Naive thymus-derived CD4-positive, alpha-beta T cell (primary cell): ENCODE measurements around the gene TIRAP. TPM values are rescaled to one million over a fixed set of nuclear protein-coding genes. Genes with fewer than 3 reads are reported as not detected.

Source experiments
- ATAC-seq: fragments of 150-1000 bp; cut with Tn5 transposase; 2 replicates; pipeline ENCODE4 v1.10.0; 2021; ENCODE audit warnings: mild to moderate bottlenecking, moderate library complexity
- CTCF ChIA-PET: fragments of 350-600 bp; sonication (Branson Sonifier 250); formaldehyde crosslinking; loops from one replicate; lab custom pipeline; 2021; ENCODE audit warnings: antibody characterized with exemption; lab: Charles Lee
- POLR2A ChIA-PET: fragments of 350-600 bp; sonication (Branson Sonifier 250); formaldehyde crosslinking; loops from one replicate; lab custom pipeline; 2021; ENCODE audit warnings: antibody characterized with exemption, inconsistent platforms; lab: Charles Lee
- DNase-seq, 9 donors: peaks; one replicate each; pipeline versions ENCODE4 v3.0.0 to v3.0.0-alpha.2; 2020 to 2022; ENCODE audit warnings: mixed read lengths in 1 of 9
- H3K27ac ChIP-seq: one replicate; pipeline ENCODE4 v1.7.0; 2013; ENCODE audit warnings: mild to moderate bottlenecking, low read depth, low read length, moderate library complexity
- H3K27me3 ChIP-seq, 2 donors: one replicate each; pipeline ENCODE4 v1.7.0; 2013; ENCODE audit warnings: low read length in 2 of 2, mild to moderate bottlenecking in 2 of 2, moderate library complexity in 2 of 2; ENCODE audit not compliant: control insufficient read depth in 2 of 2, insufficient read depth in 2 of 2
- H3K36me3 ChIP-seq, 3 experiments: 1 replicate in 2 of 3; 2 replicates in 1 of 3; pipeline ENCODE4 v1.7.0; 2013; ENCODE audit warnings: low read length in 3 of 3, mild to moderate bottlenecking in 3 of 3, moderate library complexity in 1 of 3; ENCODE audit not compliant: insufficient read depth in 3 of 3, control insufficient read depth in 2 of 3
- H3K4me1 ChIP-seq, 2 donors: one replicate each; pipeline ENCODE4 v1.7.0; 2013; ENCODE audit warnings: low read length in 2 of 2, mild to moderate bottlenecking in 2 of 2, moderate library complexity in 1 of 2; ENCODE audit not compliant: control insufficient read depth in 2 of 2, insufficient read depth in 2 of 2
- H3K4me3 ChIP-seq: 2 replicates; pipeline ENCODE4 v1.7.0; 2013; ENCODE audit warnings: mild to moderate bottlenecking, low read length
- H3K9me3 ChIP-seq, 3 experiments: 1 replicate in 2 of 3; 2 replicates in 1 of 3; pipeline ENCODE4 v1.7.0; 2013; ENCODE audit warnings: low read length in 3 of 3; ENCODE audit not compliant: control insufficient read depth in 2 of 3
- H3K27ac Mint-ChIP-seq, 9 donors: one replicate each; pipeline ENCODE4 v1.8.0; 2020 to 2022; ENCODE audit warnings: mixed read lengths in 9 of 9, mild to moderate bottlenecking in 8 of 9, moderate library complexity in 5 of 9, inconsistent platforms in 2 of 9
- H3K27me3 Mint-ChIP-seq, 5 donors: one replicate each; pipeline ENCODE4 v1.8.0; 2021 to 2022; ENCODE audit warnings: mixed read lengths in 5 of 5, mild to moderate bottlenecking in 1 of 5
- H3K36me3 Mint-ChIP-seq, 5 donors: one replicate each; pipeline ENCODE4 v1.8.0; 2020 to 2022; ENCODE audit warnings: mixed read lengths in 5 of 5, mild to moderate bottlenecking in 3 of 5, inconsistent platforms in 1 of 5
- H3K4me1 Mint-ChIP-seq, 7 donors: one replicate each; pipeline ENCODE4 v1.8.0; 2020 to 2022; ENCODE audit warnings: mixed read lengths in 7 of 7, mild to moderate bottlenecking in 3 of 7, inconsistent platforms in 1 of 7
- H3K4me3 Mint-ChIP-seq, 10 donors: one replicate each; pipeline ENCODE4 v1.8.0; 2020 to 2022; ENCODE audit warnings: mild to moderate bottlenecking in 10 of 10, mixed read lengths in 10 of 10, moderate library complexity in 6 of 10, inconsistent platforms in 2 of 10
- H3K9me3 Mint-ChIP-seq, 11 donors: one replicate each; pipeline ENCODE4 v1.8.0; 2020 to 2022; ENCODE audit warnings: mixed read lengths in 11 of 11, mild to moderate bottlenecking in 4 of 11, inconsistent platforms in 1 of 11, moderate library complexity in 1 of 11
- intact Hi-C, 2 donors: fragments of 100-400 bp; cut with micrococcal nuclease; formaldehyde crosslinking; loops; one replicate each; pipeline ENCODE4 v1.15.1; 2023
- polyA plus RNA-seq, 2 donors: library from polyadenylated mRNA; unstranded; fragments of 300-500 nt; fragmentation: Illumina TruSeq; gene quantifications; one replicate each; pipeline ENCODE4 v1.2.3, GENCODE V29; 2021
- total RNA-seq, 6 experiments: library from RNA in 5 of 6; stranded (reverse) in 5 of 6; gene quantifications; 1 replicate in 5 of 6; 2 replicates in 1 of 6; pipeline ENCODE4 v1.2.3 and lab custom pipeline; 2021 to 2026

Gene TIRAP
- total and polyA plus RNA-seq, 7 experiments from 2014 or later: 9.6 to 21.5 (median 16.3) TPM

DNA sequence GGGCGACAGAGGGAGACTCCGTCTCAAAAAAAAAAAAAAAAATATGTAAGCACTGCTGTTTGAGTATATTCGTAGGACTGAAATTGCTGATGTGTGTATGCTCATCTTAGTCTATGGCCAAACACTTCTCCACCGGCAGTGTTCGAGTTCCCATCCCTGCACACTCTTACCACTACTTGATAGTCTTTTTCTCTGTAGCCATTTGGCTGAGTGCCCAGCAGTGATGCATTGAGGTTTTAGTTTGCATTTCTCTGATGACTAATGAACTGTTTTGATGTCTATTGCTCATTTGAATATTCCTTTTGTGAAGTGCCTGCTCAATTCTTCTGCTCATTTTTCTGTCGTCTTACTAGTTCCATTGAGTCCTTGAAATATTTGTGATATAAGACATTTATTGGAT is 1.9 kb downstream of the TIRAP start:
- Mint-ChIP-seq H3K4me3 (peak overlapping the region; percentile 73 to 100 (median 95)), H3K4me1 (peaks cover 28 to 55% (median 47%) of the 10 kb centered on the region in 7 donors), H3K27me3 (no peaks in the 10 kb centered on the region), H3K9me3 (no peaks in the 10 kb centered on the region), H3K27ac (peak overlapping the region; percentile 16 to 91 (median 71)), H3K36me3 (peaks cover 0 to 9% (median 3%) of the 10 kb centered on the region in 5 donors)
- peaks cover 0 to 13% (median 0%) of the 10 kb centered on the region in 3 experiments for H3K36me3 ChIP-seq
- CTCF ChIA-PET: no interaction called here
- POLR2A ChIA-PET: interaction anchor here (1.5 to 5.7 kb wide), 2 partner anchors 14 to 19 kb away, joined by 5 to 122 read pairs; partner anchors contain the start of genes DCPS, FOXRED1 and SRPRA
- peak; percentile 20 for ATAC-seq
- H3K27ac ChIP-seq: no peak overlapping the region
- H3K4me3 ChIP-seq: no peak overlapping the region
- no peaks in the 10 kb centered on the region for H3K9me3 ChIP-seq
- intact Hi-C loops: loop anchor here (5.0 kb wide), 4 partner anchors 223 to 1333 kb away; partner anchors contain the start of genes CDON (in 2 of the 2), CCDC15 (in 1 of the 2), DDX25 (in 1 of the 2) and PUS3 (in 1 of the 2)
- peak in 8 of 9 donors; percentile 20 to 74 (median 53) for DNase-seq
- H3K4me1 ChIP-seq: peaks cover 16 to 28% of the 10 kb centered on the region in 2 donors
- H3K27me3 ChIP-seq: no peaks in the 10 kb centered on the region

- peaks cover 2 to 28% (median 8%) of the 10 kb centered on the region in 5 donors for H3K36me3 Mint-ChIP-seq
- no peak overlapping the region for H3K4me3 Mint-ChIP-seq
- no peaks in the 10 kb centered on the region for H3K27me3 Mint-ChIP-seq
- peaks cover 10 to 12% of the 10 kb centered on the region in 2 donors for H3K4me1 ChIP-seq
- H3K4me1 Mint-ChIP-seq: peaks cover 5 to 29% (median 22%) of the 10 kb centered on the region in 7 donors
- intact Hi-C loops: no loop called here
- CTCF ChIA-PET: no interaction called here
- H3K9me3 ChIP-seq: no peaks in the 10 kb centered on the region
- H3K4me3 ChIP-seq: no peak overlapping the region
- ATAC-seq (no peak), DNase-seq (no peak)
- peak overlapping the region in 2 of 9 donors; percentile 28 to 43 for H3K27ac Mint-ChIP-seq
- no peaks in the 10 kb centered on the region for H3K9me3 Mint-ChIP-seq
- H3K27me3 ChIP-seq: no peaks in the 10 kb centered on the region
- no peak overlapping the region for H3K27ac ChIP-seq
- peaks cover 0 to 44% (median 16%) of the 10 kb centered on the region in 3 experiments for H3K36me3 ChIP-seq
- POLR2A ChIA-PET: interaction anchor here (1.1 to 2.1 kb wide), 2 partner anchors 12 to 19 kb away, joined by 4 to 8 read pairs; partner anchors contain the start of genes FOXRED1 and SRPRA
Measured at GRCh38 chr11:126288237-126288636, 5.3 kb downstream of the TIRAP start.

- H3K36me3 Mint-ChIP-seq: peaks cover 9 to 45% (median 10%) of the 10 kb centered on the region in 5 donors
- H3K27me3 ChIP-seq: no peaks in the 10 kb centered on the region
- H3K9me3 Mint-ChIP-seq: no peaks in the 10 kb centered on the region
- peaks cover 0 to 56% (median 16%) of the 10 kb centered on the region in 3 experiments for H3K36me3 ChIP-seq
- ChIA-PET CTCF (no interaction called here), POLR2A (interaction anchor here (1.4 kb wide), 1 partner anchor 9 kb away, joined by 3 read pairs; no protein-coding TSS in a partner anchor)
- H3K4me1 ChIP-seq: no peaks in the 10 kb centered on the region
- H3K4me3 Mint-ChIP-seq: no peak overlapping the region
- no peak overlapping the region for H3K27ac ChIP-seq
- H3K9me3 ChIP-seq: no peaks in the 10 kb centered on the region
- H3K27me3 Mint-ChIP-seq: no peaks in the 10 kb centered on the region
- H3K27ac Mint-ChIP-seq: no peak overlapping the region
- intact Hi-C loops: no loop called here
- ATAC-seq (no peak), DNase-seq (no peak)
- H3K4me1 Mint-ChIP-seq: peaks cover 5 to 12% (median 9%) of the 10 kb centered on the region in 7 donors
- no peak overlapping the region for H3K4me3 ChIP-seq
Measured at GRCh38 chr11:126290887-126291286, 8.0 kb downstream of the TIRAP start.

DNA sequence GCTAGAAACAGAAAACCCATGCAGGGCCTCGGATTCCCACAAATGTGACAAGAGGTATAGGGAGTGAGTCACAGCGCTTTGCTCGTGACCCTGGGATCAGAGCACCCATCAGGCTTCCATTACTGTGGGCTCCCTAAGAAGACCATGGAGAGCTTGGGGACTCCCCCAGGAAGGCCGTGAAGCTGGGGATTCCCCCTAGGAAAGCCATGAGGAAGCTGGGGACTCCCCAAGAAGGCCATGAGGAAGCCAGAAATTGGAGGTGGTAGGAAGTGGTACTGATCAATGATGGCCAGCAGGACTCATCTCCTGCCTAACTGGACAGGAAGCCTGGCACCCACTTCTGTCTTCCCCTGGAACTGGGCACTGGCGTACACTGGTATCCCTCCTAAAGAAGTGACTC is 10.8 kb downstream of the TIRAP start:
- no peaks in the 10 kb centered on the region for H3K27me3 ChIP-seq
- H3K4me3 ChIP-seq: no peak overlapping the region
- peak; percentile 16 for ATAC-seq
- ChIA-PET CTCF (no interaction called here), POLR2A (interaction anchor here (0.9 kb wide), 1 partner anchor 10 kb away, joined by 4 read pairs; no protein-coding TSS in a partner anchor)
- H3K9me3 ChIP-seq: no peaks in the 10 kb centered on the region
- Mint-ChIP-seq H3K9me3 (no peaks in the 10 kb centered on the region), H3K4me3 (no peak overlapping the region), H3K27ac (no peak overlapping the region), H3K27me3 (no peaks in the 10 kb centered on the region), H3K36me3 (peaks cover 7 to 59% (median 14%) of the 10 kb centered on the region in 5 donors), H3K4me1 (peaks cover 7 to 23% (median 12%) of the 10 kb centered on the region in 7 donors)
- DNase-seq: no peak
- H3K27ac ChIP-seq: no peak overlapping the region
- H3K4me1 ChIP-seq: no peaks in the 10 kb centered on the region
- H3K36me3 ChIP-seq: peaks cover 0 to 50% (median 16%) of the 10 kb centered on the region in 3 experiments
- intact Hi-C loops: no loop called here

- intact Hi-C loops: no loop called here
- Histone ChIP-seq H3K27ac (no peak overlapping the region), H3K27me3 (no peaks in the 10 kb centered on the region), H3K9me3 (no peaks in the 10 kb centered on the region), H3K36me3 (peaks cover 0 to 23% (median 0%) of the 10 kb centered on the region in 3 experiments), H3K4me3 (no peak overlapping the region), H3K4me1 (no peaks in the 10 kb centered on the region)
- Mint-ChIP-seq H3K4me3 (no peak overlapping the region), H3K4me1 (peaks cover 7 to 23% (median 12%) of the 10 kb centered on the region in 7 donors), H3K27me3 (no peaks in the 10 kb centered on the region), H3K36me3 (peaks cover 7 to 41% (median 14%) of the 10 kb centered on the region in 5 donors), H3K9me3 (no peaks in the 10 kb centered on the region), H3K27ac (peak overlapping the region in 1 of 9 donors; percentile 58)
- ATAC-seq (no peak), DNase-seq (no peak)
- POLR2A ChIA-PET: no interaction called here
- CTCF ChIA-PET: no interaction called here
Measured at GRCh38 chr11:126297004-126297403, 14.1 kb downstream of the TIRAP start.

- peak within 1 kb of the TSS; percentile 100 for H3K4me3 ChIP-seq
- H3K27me3 ChIP-seq: no peaks in the 10 kb centered on the region
- peaks cover 0 to 21% (median 3%) of the 10 kb centered on the region in 3 experiments for H3K36me3 ChIP-seq
- intact Hi-C loops: loop anchor here (1.0 to 5.0 kb wide), 12 partner anchors 15 to 1193 kb away; partner anchors contain the start of genes FAM118B (in 2 of the 2), FOXRED1 (in 2 of the 2), RPUSD4 (in 2 of the 2) and ST3GAL4 (in 2 of the 2)
- H3K9me3 ChIP-seq: no peaks in the 10 kb centered on the region
- ATAC-seq (peak; percentile 99), DNase-seq (peak; percentile 78 to 94 (median 86))
- Mint-ChIP-seq H3K27ac (peak within 1 kb of the TSS; percentile 87 to 99 (median 96)), H3K9me3 (no peaks in the 10 kb centered on the region), H3K36me3 (peaks cover 0 to 22% (median 5%) of the 10 kb centered on the region in 5 donors), H3K4me3 (peak within 1 kb of the TSS; percentile 91 to 99 (median 97)), H3K27me3 (no peaks in the 10 kb centered on the region), H3K4me1 (peaks cover 19 to 50% (median 45%) of the 10 kb centered on the region in 7 donors)
- CTCF ChIA-PET: interaction anchor here (1.0 kb wide), 1 partner anchor 14 kb away, joined by 3 read pairs; no protein-coding TSS in a partner anchor
- POLR2A ChIA-PET: interaction anchor here (0.6 to 2.6 kb wide), 9 partner anchors 15 to 1293 kb away, joined by 3 to 29 read pairs (median 3); partner anchors contain the start of genes CHEK1, FOXRED1, PUS3 and SRPRA
- H3K4me1 ChIP-seq: peaks cover 18 to 20% of the 10 kb centered on the region in 2 donors
- H3K27ac ChIP-seq: peak within 1 kb of the TSS; percentile 97
Measured at GRCh38 chr11:126303623-126304456, 20.9 kb downstream of the TIRAP start, which contains the start of gene DCPS. Gene DCPS, plus strand, starts transcription at chr11:126304060. Its CDS starts 21 bp downstream, at chr11:126304081.
